Stomach (tissue), 4 donors: ENCODE data around the gene FLCN.

Experiments
- EP300 ChIP-seq: sonication (generic); formaldehyde crosslinking; IDR thresholded peaks from one replicate; pipeline ENCODE4 v1.6.1; 2017; ENCODE audit warnings: antibody characterized with exemption
- POLR2A ChIP-seq, 4 donors: fragments of 450-650 bp; IDR thresholded peaks; one replicate each; pipeline ENCODE4 v1.6.1; 2016; ENCODE audit warnings: antibody characterized with exemption in 4 of 4, control low read depth in 2 of 4, mild to moderate bottlenecking in 1 of 4, moderate library complexity in 1 of 4
- TF ChIP-seq, protein P1 (sequence below), 7 experiments: fragments of 450-650 bp in 4 of 7; fragments of 200-600 bp in 3 of 7; sonication (generic) in 3 of 7; IDR thresholded peaks; one replicate each; pipeline ENCODE4 v1.5.1; 2016 to 2019; ENCODE audit warnings: antibody characterized with exemption in 7 of 7, control low read depth in 2 of 7, mild to moderate bottlenecking in 1 of 7

- TF ChIP-seq, protein P1, sequence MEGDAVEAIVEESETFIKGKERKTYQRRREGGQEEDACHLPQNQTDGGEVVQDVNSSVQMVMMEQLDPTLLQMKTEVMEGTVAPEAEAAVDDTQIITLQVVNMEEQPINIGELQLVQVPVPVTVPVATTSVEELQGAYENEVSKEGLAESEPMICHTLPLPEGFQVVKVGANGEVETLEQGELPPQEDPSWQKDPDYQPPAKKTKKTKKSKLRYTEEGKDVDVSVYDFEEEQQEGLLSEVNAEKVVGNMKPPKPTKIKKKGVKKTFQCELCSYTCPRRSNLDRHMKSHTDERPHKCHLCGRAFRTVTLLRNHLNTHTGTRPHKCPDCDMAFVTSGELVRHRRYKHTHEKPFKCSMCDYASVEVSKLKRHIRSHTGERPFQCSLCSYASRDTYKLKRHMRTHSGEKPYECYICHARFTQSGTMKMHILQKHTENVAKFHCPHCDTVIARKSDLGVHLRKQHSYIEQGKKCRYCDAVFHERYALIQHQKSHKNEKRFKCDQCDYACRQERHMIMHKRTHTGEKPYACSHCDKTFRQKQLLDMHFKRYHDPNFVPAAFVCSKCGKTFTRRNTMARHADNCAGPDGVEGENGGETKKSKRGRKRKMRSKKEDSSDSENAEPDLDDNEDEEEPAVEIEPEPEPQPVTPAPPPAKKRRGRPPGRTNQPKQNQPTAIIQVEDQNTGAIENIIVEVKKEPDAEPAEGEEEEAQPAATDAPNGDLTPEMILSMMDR (IDR thresholded peaks at IDR 0.05): no peak
- TF ChIP-seq POLR2A (IDR thresholded peaks at IDR 0.05) (no peak), EP300 (no peak)
These were observed 71.2 kb downstream of the FLCN start for GRCh38 chr17:17165666-17166308.
